ENCODE results near the gene TMA7B. TPM values are rescaled to one million over a fixed set of nuclear protein-coding genes. Genes with fewer than 3 reads are reported as not detected.
"Not testable (repeated sequence)": the region's sequence is repeated elsewhere in the genome, so short reads cannot be mapped to it uniquely, and the experiment has no call there.

The TMA7B gene
- total RNA-seq, 1 donor from 2014 or later: not detected

- not testable (repeated sequence) for DNase-seq (ENCODE audit: low read depth)
Observed at GRCh38 chr22:39951603-39952293, 8.4 kb upstream of the TMA7B start.

GRCh38 chr22:39952347-39952746, 7.8 kb upstream of the TMA7B start:
- DNase-seq (ENCODE audit: low read depth): no peak

GRCh38 chr22:39953101-39953500, 7.1 kb upstream of the TMA7B start:
- DNase-seq (ENCODE audit: low read depth): peak; percentile 48

- peak; percentile 55 for DNase-seq (ENCODE audit: low read depth)
Observed at GRCh38 chr22:39954584-39955055, 5.6 kb upstream of the TMA7B start.

- DNase-seq (ENCODE audit: low read depth): peak; percentile 4
Observed at GRCh38 chr22:39955675-39956074, 4.5 kb upstream of the TMA7B start.

- DNase-seq (ENCODE audit: low read depth): no peak
Observed at GRCh38 chr22:39956932-39957664, 3.1 kb upstream of the TMA7B start.

GRCh38 chr22:39958009-39958711, 2.0 kb upstream of the TMA7B start:
- no peak for DNase-seq (ENCODE audit: low read depth)

GRCh38 chr22:39958949-39959639, 1.1 kb upstream of the TMA7B start:
- no peak for DNase-seq (ENCODE audit: low read depth)

GRCh38 chr22:39960791-39961746, 872 bp downstream of the TMA7B start:
- no peak for DNase-seq (ENCODE audit: low read depth)

- no peak for DNase-seq (ENCODE audit: low read depth)
Observed at GRCh38 chr22:39962071-39962470, 1.9 kb downstream of the TMA7B start.

GRCh38 chr22:39965748-39966147, 5.6 kb downstream of the TMA7B start:
- DNase-seq (ENCODE audit: low read depth): no peak

GRCh38 chr22:39966470-39966869, 6.3 kb downstream of the TMA7B start:
- no peak for DNase-seq (ENCODE audit: low read depth)

GRCh38 chr22:39967103-39967829, 7.1 kb downstream of the TMA7B start:
- no peak for DNase-seq (ENCODE audit: low read depth)

- no peak for DNase-seq (ENCODE audit: low read depth)
Observed at GRCh38 chr22:39967996-39968972, 8.1 kb downstream of the TMA7B start.

- DNase-seq (ENCODE audit: low read depth): no peak
Observed at GRCh38 chr22:39970742-39971141, 10.5 kb downstream of the TMA7B start.

- DNase-seq (ENCODE audit: low read depth): no peak
Observed at GRCh38 chr22:39972641-39973040, 12.4 kb downstream of the TMA7B start.

- peak; percentile 5 for DNase-seq (ENCODE audit: low read depth)
Observed at GRCh38 chr22:39973656-39974055, 13.5 kb downstream of the TMA7B start.

GRCh38 chr22:39974065-39974464, 13.9 kb downstream of the TMA7B start:
- no peak for DNase-seq (ENCODE audit: low read depth)
